Iris pigment epithelial cell (primary cell): Measurements from ENCODE around the gene PPP1R3G.

ENCODE experiments used
- DNase-seq: peaks from one replicate; pipeline ENCODE4 v3.0.0-alpha.2; 2011; ENCODE audit warnings: low read depth

The PPP1R3G gene

DNA sequence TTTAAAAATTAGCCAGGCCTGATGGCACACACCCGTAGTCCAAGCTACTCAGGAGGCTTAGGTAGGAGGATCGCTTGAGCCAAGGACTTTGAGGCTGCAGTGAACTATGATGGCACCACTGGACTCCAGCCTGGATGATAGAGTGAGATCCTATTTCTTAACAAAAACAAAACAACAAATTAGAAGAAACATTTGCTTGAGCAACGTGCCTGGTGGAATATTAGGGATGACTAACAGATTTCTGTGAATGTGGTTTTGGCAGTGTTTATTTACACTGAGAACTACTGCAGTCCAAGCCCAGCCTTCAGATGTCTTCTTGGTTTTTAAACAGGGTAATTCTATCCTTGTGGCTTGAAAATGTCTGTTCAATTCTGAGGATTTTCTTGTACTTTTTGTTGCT lies 9.2 kb downstream of the PPP1R3G start:
- DNase-seq = peak; percentile 98

GRCh38 chr6:5095236-5095635 lies 10.1 kb downstream of the PPP1R3G start:
- DNase-seq = peak; percentile 75

DNA sequence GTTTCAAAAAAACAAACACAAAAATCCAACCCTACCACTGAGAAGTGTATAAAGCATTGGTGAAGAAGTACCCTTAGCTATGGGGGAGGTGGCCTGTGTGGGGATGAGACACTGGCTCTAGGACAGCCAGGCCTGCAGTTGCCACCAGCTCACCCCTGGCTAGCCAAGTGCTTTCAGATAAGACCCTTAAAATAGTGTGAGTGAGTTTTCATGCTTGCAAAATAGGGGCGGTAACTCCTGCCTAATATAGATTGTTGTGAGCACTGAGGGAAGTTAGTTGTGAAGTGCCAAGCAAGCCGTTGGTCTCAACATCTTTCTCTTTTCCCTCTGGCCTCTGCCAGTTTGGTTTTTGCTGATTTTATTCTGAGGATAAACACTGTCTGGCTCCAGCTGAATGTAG lies 11.3 kb downstream of the PPP1R3G start:
- DNase-seq = no peak

- DNase-seq = no peak
Observed at GRCh38 chr6:5098501-5099270, 13.5 kb downstream of the PPP1R3G start.

- DNase-seq = peak; percentile 11
Observed at GRCh38 chr6:5099537-5099936, 14.4 kb downstream of the PPP1R3G start.

DNA sequence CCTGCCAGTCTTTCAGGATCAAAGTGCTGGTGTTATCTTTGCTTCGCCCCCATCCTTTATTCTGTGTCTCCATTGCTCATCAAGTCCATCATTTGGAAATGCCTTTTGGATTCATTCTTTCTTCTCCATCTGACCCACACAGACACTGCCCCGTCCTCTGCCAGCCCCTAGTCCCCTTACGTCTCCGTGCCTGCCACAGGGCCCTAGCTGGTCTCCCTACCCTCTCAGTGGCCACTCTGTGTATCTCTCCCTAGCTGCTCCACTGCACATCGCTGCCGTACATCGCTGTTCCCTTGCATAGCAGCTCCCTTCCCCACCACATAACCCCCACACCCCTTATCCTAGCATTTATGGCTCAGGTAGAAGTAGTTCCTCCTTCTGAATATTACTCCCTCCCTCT lies 15.7 kb downstream of the PPP1R3G start:
- no peak for DNase-seq

- no peak for DNase-seq
Observed at GRCh38 chr6:5102267-5102970, 17.3 kb downstream of the PPP1R3G start.

DNA sequence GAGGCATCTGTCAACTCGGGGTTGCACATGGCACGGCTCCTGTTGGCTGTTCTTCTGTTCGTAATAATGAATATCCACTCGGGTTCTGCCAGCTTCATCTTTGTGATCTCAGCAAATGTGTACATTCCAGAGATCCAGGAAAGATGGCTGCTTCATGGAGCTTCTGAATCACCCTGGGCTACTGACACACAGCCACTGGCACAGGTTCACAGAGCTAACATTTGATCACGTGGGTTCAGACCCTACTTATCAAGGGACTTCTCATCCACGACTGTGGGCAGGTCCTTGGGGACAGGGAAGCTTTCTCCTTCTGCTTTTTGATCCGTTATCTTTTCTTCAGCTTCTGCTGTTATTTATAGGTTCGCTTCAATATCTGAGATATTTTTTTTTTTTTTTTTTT lies 18.1 kb downstream of the PPP1R3G start:
- DNase-seq = peak; percentile 19

- no peak for DNase-seq
Observed at GRCh38 chr6:5104667-5105066, 19.5 kb downstream of the PPP1R3G start.

- DNase-seq = no peak
Observed at GRCh38 chr6:5105146-5105545, 20.0 kb downstream of the PPP1R3G start.

DNA sequence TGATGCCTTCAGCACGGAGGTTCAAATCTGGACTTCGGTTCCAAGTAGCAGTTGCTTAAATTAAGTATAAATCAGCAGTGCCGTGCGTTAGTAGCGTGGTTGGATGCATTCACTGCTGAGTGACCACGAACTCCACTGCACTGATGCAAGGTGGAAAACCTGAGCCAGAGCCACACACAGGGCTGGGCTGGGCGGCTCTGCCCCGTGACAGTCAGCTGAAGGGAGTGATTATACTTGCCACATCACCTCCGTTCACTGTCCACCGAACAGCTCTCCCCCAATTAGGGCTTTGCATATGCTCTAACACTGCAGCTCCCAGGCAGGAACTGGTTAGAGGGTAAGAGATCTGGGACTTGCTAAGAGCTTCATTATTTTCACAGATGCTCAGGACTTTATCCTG lies 22.2 kb downstream of the PPP1R3G start:
- no peak for DNase-seq

GRCh38 chr6:5108068-5108467 lies 22.9 kb downstream of the PPP1R3G start:
- DNase-seq = no peak

- no peak for DNase-seq
Observed at GRCh38 chr6:5108536-5109150, 23.5 kb downstream of the PPP1R3G start.

GRCh38 chr6:5109436-5109835 lies 24.3 kb downstream of the PPP1R3G start:
- no peak for DNase-seq

GRCh38 chr6:5110246-5110645 lies 25.1 kb downstream of the PPP1R3G start:
- DNase-seq = no peak

DNA sequence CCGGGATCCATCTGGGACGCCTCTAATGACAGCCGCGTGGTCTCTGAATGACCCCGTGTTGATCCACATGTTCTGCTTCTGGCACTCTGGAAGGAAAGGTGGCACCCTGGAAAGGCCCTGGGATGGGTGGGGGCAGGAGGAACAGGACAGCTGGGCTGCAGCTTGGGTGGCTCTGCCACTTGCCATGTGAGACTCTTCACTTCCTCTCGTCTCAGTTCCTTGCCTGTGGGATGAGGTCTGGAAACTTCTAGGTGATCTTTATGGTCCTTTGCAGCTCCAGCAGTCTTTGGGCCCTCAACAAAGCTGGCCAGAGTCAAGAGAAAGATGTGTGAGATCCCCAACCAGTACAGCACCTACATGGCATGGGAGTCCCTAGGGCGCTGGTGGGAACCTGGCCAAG lies 26.5 kb downstream of the PPP1R3G start:
- no peak for DNase-seq

DNA sequence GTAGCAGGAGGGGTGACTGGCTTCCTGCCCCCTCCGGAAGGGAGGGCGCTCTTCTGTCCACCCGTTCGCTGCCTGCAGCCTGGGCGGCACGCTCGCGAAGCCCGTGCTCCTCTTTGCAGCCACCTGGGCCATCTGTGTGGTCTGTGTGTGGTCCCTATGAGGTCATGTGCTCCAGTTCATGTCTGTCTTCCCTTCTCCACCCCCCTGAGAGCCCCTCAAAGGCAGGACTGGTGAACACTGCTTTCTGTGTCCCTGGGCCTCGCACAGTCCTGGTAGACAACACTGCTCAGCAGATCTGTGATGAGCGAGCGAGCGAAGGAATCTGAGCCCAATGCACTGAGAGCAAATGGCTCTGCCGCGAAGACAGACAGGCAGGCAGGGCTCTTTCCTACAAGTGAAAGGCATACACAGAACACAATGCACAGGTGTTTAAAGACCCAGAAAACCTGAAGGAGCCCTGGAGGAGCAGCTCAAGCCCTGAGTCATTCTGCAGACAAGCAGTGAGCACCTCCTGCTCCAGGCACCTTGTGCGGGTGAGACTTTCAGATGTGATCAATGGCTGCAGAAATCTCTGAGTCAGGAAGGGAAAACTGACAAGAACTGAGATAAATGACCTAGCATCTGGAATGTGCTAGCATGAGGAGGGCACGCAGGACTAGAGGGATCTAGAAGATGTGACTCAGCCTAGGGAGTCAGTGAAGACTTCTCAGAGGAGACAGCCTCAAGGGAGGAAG lies 27.1 kb downstream of the PPP1R3G start:
- DNase-seq = peak; percentile 75

DNA sequence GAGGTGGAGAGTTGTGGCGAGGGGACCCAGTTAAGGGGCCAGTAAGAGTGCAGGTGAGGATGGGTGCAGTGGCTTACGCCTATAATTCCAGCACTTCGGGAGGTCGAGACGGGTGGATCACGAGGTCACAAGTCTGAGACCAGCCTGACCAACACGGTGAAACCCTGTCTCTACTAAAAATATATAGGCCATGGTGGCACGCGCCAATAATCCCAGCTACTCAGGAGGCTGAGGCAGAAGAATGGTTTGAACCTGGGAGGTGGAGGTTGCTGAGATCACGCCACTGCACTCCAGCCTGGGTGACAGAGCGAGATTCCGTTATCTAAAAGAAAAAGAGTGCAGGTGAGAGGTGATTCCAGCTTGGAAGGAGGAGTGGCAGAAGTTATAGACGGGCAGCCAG lies 28.0 kb downstream of the PPP1R3G start:
- no peak for DNase-seq

DNA sequence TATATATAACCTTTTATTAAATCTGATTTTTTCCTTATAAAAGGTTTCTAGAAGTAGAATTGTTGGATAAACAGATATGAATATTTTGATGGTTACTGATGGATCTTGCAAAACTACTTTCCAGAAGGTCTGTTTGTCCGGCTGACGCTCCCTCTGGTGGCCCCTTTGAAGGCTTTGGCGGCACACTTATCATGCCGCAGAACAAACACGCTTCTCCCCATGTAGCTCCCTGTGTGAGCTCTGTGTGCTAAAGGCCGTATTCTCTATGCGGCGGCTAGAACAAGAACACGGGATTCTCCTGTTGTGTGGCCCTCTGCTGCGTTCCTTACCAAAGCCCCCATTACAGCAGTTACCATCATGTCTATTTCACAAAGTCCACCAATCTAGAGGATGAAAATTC lies 30.0 kb downstream of the PPP1R3G start:
- DNase-seq = peak; percentile 23

GRCh38 chr6:5116243-5116991 lies 31.3 kb downstream of the PPP1R3G start:
- no peak for DNase-seq

- no peak for DNase-seq
Observed at GRCh38 chr6:5119090-5119951, 34.2 kb downstream of the PPP1R3G start.
